GM12875 (cell line): ENCODE data around the gene SSBP2.

ENCODE experiments used
- H3K4me3 ChIP-seq: one replicate; pipeline ENCODE4 v1.5.1; 2011; ENCODE audit warnings: low read depth, low read length, control low read depth
- CTCF ChIP-seq: IDR thresholded peaks from 2 replicates; pipeline ENCODE4 v1.5.1; 2011; ENCODE audit warnings: low read depth, mild to moderate bottlenecking, control low read depth, inconsistent platforms, low read length, moderate library complexity, borderline replicate concordance; ENCODE audit not compliant: insufficient read depth

The SSBP2 gene

GRCh38 chr5:81429363-81429762, 321.5 kb downstream of the SSBP2 start:
- no peak for TF ChIP-seq CTCF

GRCh38 chr5:81428861-81429260, 322.0 kb downstream of the SSBP2 start:
- H3K4me3 ChIP-seq: no peak overlapping the region
- no peak for TF ChIP-seq CTCF

More at GRCh38 chr5:81429363-81429762, 321.5 kb downstream of the SSBP2 start:
- no peak overlapping the region for H3K4me3 ChIP-seq

- TF ChIP-seq CTCF: no peak
- no peak overlapping the region for H3K4me3 ChIP-seq
These were observed 322.5 kb downstream of the SSBP2 start for GRCh38 chr5:81428446-81428845.

- no peak overlapping the region for H3K4me3 ChIP-seq
These were observed 323.3 kb downstream of the SSBP2 start for GRCh38 chr5:81427566-81427965.

GRCh38 chr5:81426359-81427030, 324.4 kb downstream of the SSBP2 start:
- no peak overlapping the region for H3K4me3 ChIP-seq
- no peak for TF ChIP-seq CTCF

More at GRCh38 chr5:81427566-81427965, 323.3 kb downstream of the SSBP2 start:
- TF ChIP-seq CTCF: no peak

- TF ChIP-seq CTCF: peak; percentile 29; the same call in 1 of the 2 replicates
- H3K4me3 ChIP-seq: no peak overlapping the region
These were observed 325.3 kb downstream of the SSBP2 start for GRCh38 chr5:81425569-81425968.

- no peak overlapping the region for H3K4me3 ChIP-seq
- no peak for TF ChIP-seq CTCF
These were observed 326.2 kb downstream of the SSBP2 start for GRCh38 chr5:81424728-81425127.
